ENCODE results near the gene YPEL3.

DNA sequence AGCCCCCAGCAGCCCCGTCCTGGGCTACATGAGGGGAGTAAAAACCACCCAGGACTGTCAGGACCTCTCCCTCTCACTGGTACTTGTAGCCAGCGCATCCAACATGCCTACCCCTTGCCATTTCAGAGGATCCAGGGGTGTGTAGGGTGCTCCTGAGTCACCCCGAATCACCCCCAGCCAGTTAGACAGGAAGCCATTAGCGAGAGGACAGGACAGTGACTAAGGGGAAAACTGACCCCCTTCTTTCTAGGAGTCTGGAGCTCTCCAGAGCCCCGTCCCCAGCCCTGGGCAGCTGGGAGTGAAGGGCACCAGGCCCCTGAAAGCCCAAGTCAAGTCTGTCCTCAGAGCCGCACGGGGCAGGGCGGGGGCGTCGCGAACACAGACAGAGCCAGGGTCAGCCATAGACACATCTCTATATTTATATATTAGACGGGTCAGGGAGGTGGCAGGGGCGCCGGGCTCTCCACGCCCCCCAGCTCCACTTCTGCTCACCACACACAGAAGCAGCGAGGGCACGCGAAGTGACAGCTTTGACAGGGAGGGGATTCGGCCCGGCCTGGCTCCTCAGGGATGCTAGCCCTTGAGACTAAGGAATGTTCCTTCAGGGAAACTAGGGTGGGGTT is 17.8 kb upstream of the YPEL3 start:
- TF ChIP-seq CTCF (IDR thresholded peaks at IDR 0.05), result no peak
- TF ChIP-seq POLR2A (IDR thresholded peaks at IDR 0.05), result no peak
- no peak for TF ChIP-seq EP300 (IDR thresholded peaks at IDR 0.05; ENCODE audit: low read depth)

All from transverse colon (tissue), 3 donors.